ENCODE data around the gene KLC1.

KLC1 gene

GRCh38 chr14:103696466-103697071 is 67.6 kb downstream of the KLC1 start:
- Histone ChIP-seq H3K4me3 (ENCODE audit: low read depth, low read length) (no peak overlapping the region), H3K79me2 (peaks cover 29% of the 10 kb centered on the region), H3K4me2 (ENCODE audit: low read length) (no peak overlapping the region), H3K27me3 (ENCODE audit: control insufficient read depth, insufficient read depth, low read length) (no peaks in the 10 kb centered on the region), H3K36me3 (ENCODE audit: control insufficient read depth, insufficient read depth, low read length) (no peaks in the 10 kb centered on the region), H2AFZ (no peak overlapping the region), H3K4me1 (no peaks in the 10 kb centered on the region), H3K27ac (no peak overlapping the region), H3K9me3 (ENCODE audit: control insufficient read depth, low read length) (no peaks in the 10 kb centered on the region), H3K9ac (no peak overlapping the region)
- no peak for TF ChIP-seq CTCF (IDR thresholded peaks at IDR 0.05)

- Histone ChIP-seq H3K79me2 (peaks cover 23% of the 10 kb centered on the region), H3K27me3 (ENCODE audit: control insufficient read depth, insufficient read depth, low read length) (no peaks in the 10 kb centered on the region), H2AFZ (no peak overlapping the region), H3K36me3 (ENCODE audit: control insufficient read depth, insufficient read depth, low read length) (no peaks in the 10 kb centered on the region), H3K4me2 (ENCODE audit: low read length) (no peak overlapping the region), H3K4me1 (no peaks in the 10 kb centered on the region), H3K4me3 (ENCODE audit: low read depth, low read length) (no peak overlapping the region), H3K9me3 (ENCODE audit: control insufficient read depth, low read length) (no peaks in the 10 kb centered on the region), H3K9ac (no peak overlapping the region), H3K27ac (no peak overlapping the region)
- no peak for TF ChIP-seq CTCF (IDR thresholded peaks at IDR 0.05)
Observed at GRCh38 chr14:103697206-103697602, 68.2 kb downstream of the KLC1 start.

GRCh38 chr14:103697603-103698379 is 68.8 kb downstream of the KLC1 start:
- Histone ChIP-seq H3K27ac (no peak overlapping the region), H3K79me2 (peaks cover 23% of the 10 kb centered on the region), H3K9ac (no peak overlapping the region), H3K4me2 (ENCODE audit: low read length) (no peak overlapping the region), H2AFZ (no peak overlapping the region), H3K27me3 (ENCODE audit: control insufficient read depth, insufficient read depth, low read length) (no peaks in the 10 kb centered on the region), H3K4me1 (no peaks in the 10 kb centered on the region), H3K4me3 (ENCODE audit: low read depth, low read length) (no peak overlapping the region), H3K9me3 (ENCODE audit: control insufficient read depth, low read length) (no peaks in the 10 kb centered on the region), H3K36me3 (ENCODE audit: control insufficient read depth, insufficient read depth, low read length) (no peaks in the 10 kb centered on the region)
- no peak for TF ChIP-seq CTCF (IDR thresholded peaks at IDR 0.05)

GRCh38 chr14:103698380-103699260 is 69.6 kb downstream of the KLC1 start:
- Histone ChIP-seq H3K36me3 (ENCODE audit: control insufficient read depth, insufficient read depth, low read length) (no peaks in the 10 kb centered on the region), H3K9ac (no peak overlapping the region), H3K27ac (no peak overlapping the region)

More at GRCh38 chr14:103698380-103699260, 69.6 kb downstream of the KLC1 start:
- no peaks in the 10 kb centered on the region for H3K9me3 ChIP-seq (ENCODE audit: control insufficient read depth, low read length)
- H3K79me2 ChIP-seq: peaks cover 20% of the 10 kb centered on the region
- TF ChIP-seq CTCF (IDR thresholded peaks at IDR 0.05): no peak
- H3K4me1 ChIP-seq: no peaks in the 10 kb centered on the region
- H3K27me3 ChIP-seq (ENCODE audit: control insufficient read depth, insufficient read depth, low read length): no peaks in the 10 kb centered on the region
- H3K4me3 ChIP-seq (ENCODE audit: low read depth, low read length): no peak overlapping the region
- H3K4me2 ChIP-seq (ENCODE audit: low read length): no peak overlapping the region
- H2AFZ ChIP-seq: no peak overlapping the region
